Endodermal cell (in vitro differentiated cells): ENCODE measurements around the gene MYL10. TPM values are rescaled to one million over a fixed set of nuclear protein-coding genes. Genes with fewer than 3 reads are reported as not detected.

Experiments used
- DNase-seq: peaks from one replicate; pipeline ENCODE4 v3.0.0-alpha.2; 2017
- H3K27ac ChIP-seq: 2 replicates; pipeline ENCODE4 v1.5.1; 2013; ENCODE audit warnings: mild to moderate bottlenecking, low read depth, low read length, moderate library complexity
- H3K27me3 ChIP-seq: 2 replicates; pipeline ENCODE4 v1.6.1; 2013; ENCODE audit warnings: mild to moderate bottlenecking, low read length, moderate library complexity; ENCODE audit not compliant: insufficient read depth, control insufficient read depth, poor library complexity, severe bottlenecking
- H3K36me3 ChIP-seq: 2 replicates; pipeline ENCODE4 v1.7.0; 2013; ENCODE audit warnings: mild to moderate bottlenecking, low read length, moderate library complexity; ENCODE audit not compliant: control insufficient read depth, insufficient read depth
- H3K4me1 ChIP-seq: one replicate; pipeline ENCODE4 v1.7.0; 2013; ENCODE audit warnings: low read length; ENCODE audit not compliant: control insufficient read depth, insufficient read depth
- H3K4me3 ChIP-seq: 2 replicates; pipeline ENCODE4 v1.5.1; 2013; ENCODE audit warnings: mild to moderate bottlenecking, low read length, moderate library complexity
- H3K9ac ChIP-seq: 2 replicates; pipeline ENCODE4 v1.6.1; 2013; ENCODE audit warnings: mild to moderate bottlenecking, low read length, moderate library complexity; ENCODE audit not compliant: poor library complexity, severe bottlenecking; ENCODE audit errors: extremely low read depth
- H3K9me3 ChIP-seq: 2 replicates; pipeline ENCODE4 v1.6.1; 2013; ENCODE audit warnings: mild to moderate bottlenecking, low read length, moderate library complexity; ENCODE audit not compliant: control insufficient read depth
- H3K27ac Mint-ChIP-seq: 2 replicates; pipeline ENCODE4 v1.8.0; 2020; ENCODE audit warnings: mixed read lengths
- H3K27me3 Mint-ChIP-seq: 2 replicates; pipeline ENCODE4 v1.8.0; 2021; ENCODE audit warnings: mild to moderate bottlenecking, mixed read lengths; ENCODE audit not compliant: insufficient read depth
- H3K36me3 Mint-ChIP-seq: 2 replicates; pipeline ENCODE4 v1.8.0; 2020; ENCODE audit warnings: low read depth, mixed read lengths
- H3K4me1 Mint-ChIP-seq: 2 replicates; pipeline ENCODE4 v1.8.0; 2020; ENCODE audit warnings: mixed read lengths
- H3K4me3 Mint-ChIP-seq: 2 replicates; pipeline ENCODE4 v1.8.0; 2020; ENCODE audit warnings: mild to moderate bottlenecking, moderate library complexity, mixed read lengths
- H3K9me3 Mint-ChIP-seq: 2 replicates; pipeline ENCODE4 v1.8.0; 2020; ENCODE audit warnings: mild to moderate bottlenecking, mixed read lengths
- CTCF ChIP-seq: fragments of 200-600 bp; sonication (generic); conservative IDR thresholded peaks from 2 replicates; pipeline ENCODE4 v1.5.0; 2021; ENCODE audit warnings: antibody characterized with exemption, mild to moderate bottlenecking
- WGBS, 2 experiments: methylation state at CpG; one replicate each; pipeline versions ENCODE4 v1.1.5 to v1.1.7; 2013; ENCODE audit warnings: missing lambda C conversion rate in 2 of 2, mixed read lengths in 1 of 2; ENCODE audit not compliant: insufficient coverage in 1 of 2, insufficient read length in 1 of 2; 5-methylcytosine and 5-hydroxymethylcytosine counted together
- long read RNA-seq, 4 experiments: library from polyadenylated mRNA in 2 of 4; library from RNA in 1 of 4; library from capped mRNA in 1 of 4; stranded (forward) in 3 of 4; unstranded in 1 of 4; transcript quantifications; one replicate each; pipeline ENCODE4 v2.0.0, GENCODE V29; 2020 to 2021; ENCODE audit warnings: inconsistent platforms in 1 of 4
- polyA plus RNA-seq, 2 experiments: library from polyadenylated mRNA; stranded (reverse); fragments of 50-300 nt; gene quantifications; one replicate each; pipeline ENCODE4 v1.2.3, GENCODE V29; 2013
- total RNA-seq, 2 donors: library from RNA; stranded (reverse); fragmentation: NEBNext Ultra II Directional in 1 of 2; extraction: Animal tissue kit (Norgen Biotek cat#: 25700) in 1 of 2; gene quantifications; 2 replicates in 1 of 2; 3 replicates in 1 of 2; pipeline ENCODE4 v1.2.1, GENCODE V29; 2021

Gene MYL10
- total RNA-seq: not detected
- polyA plus RNA-seq (2013, experiment 1 of 2): not detected
- polyA plus RNA-seq (2013, experiment 2 of 2): not detected
- long read RNA-seq, experiment 1: 0 reads
- long read RNA-seq, experiment 2: 0 reads
- long read RNA-seq, experiment 3: 0 reads
- long read RNA-seq, experiment 4: 0 reads

GRCh38 chr7:101629171-101629570, at the start of gene MYL10:
Gene MYL10, minus strand, starts transcription at chr7:101629296. Its CDS starts 178 bp downstream, at chr7:101629118.
- no peak for DNase-seq
- Mint-ChIP-seq H3K9me3 (peaks cover 4% of the 10 kb centered on the region), H3K4me1 (peaks cover 20% of the 10 kb centered on the region), H3K36me3 (no peaks in the 10 kb centered on the region), H3K4me3 (no peak within 1 kb of the TSS), H3K27me3 (peaks cover 2% of the 10 kb centered on the region), H3K27ac (no peak within 1 kb of the TSS)
- Histone ChIP-seq H3K4me1 (peaks cover 7% of the 10 kb centered on the region), H3K27me3 (no peaks in the 10 kb centered on the region), H3K36me3 (no peaks in the 10 kb centered on the region), H3K4me3 (no peak within 1 kb of the TSS), H3K27ac (no peak within 1 kb of the TSS), H3K9me3 (no peaks in the 10 kb centered on the region), H3K9ac (no peak within 1 kb of the TSS)
- WGBS, 2 experiments: 90 to 93% methylated on average over 8 of the region's 8 CpGs
- TF ChIP-seq CTCF: no peak

- Histone ChIP-seq H3K36me3 (no peaks in the 10 kb centered on the region), H3K27me3 (no peaks in the 10 kb centered on the region), H3K27ac (no peak overlapping the region), H3K4me1 (no peaks in the 10 kb centered on the region), H3K4me3 (no peak overlapping the region), H3K9ac (no peak overlapping the region), H3K9me3 (no peaks in the 10 kb centered on the region)
- no peak overlapping the region for H3K27ac Mint-ChIP-seq
- no peak for TF ChIP-seq CTCF
- peaks cover 2% of the 10 kb centered on the region for H3K27me3 Mint-ChIP-seq
- H3K4me3 Mint-ChIP-seq: no peak overlapping the region
- H3K36me3 Mint-ChIP-seq: no peaks in the 10 kb centered on the region
- H3K4me1 Mint-ChIP-seq: no peaks in the 10 kb centered on the region
- H3K9me3 Mint-ChIP-seq: no peaks in the 10 kb centered on the region
- 90 to 100% methylated on average over 2 to 7 of the region's 9 CpGs for WGBS, 2 experiments
- DNase-seq: no peak
These were observed 49.6 kb upstream of the MYL10 start for GRCh38 chr7:101678658-101679057.

GRCh38 chr7:101677797-101678479, 48.8 kb upstream of the MYL10 start:
- no peaks in the 10 kb centered on the region for H3K36me3 ChIP-seq
- 84 to 94% methylated on average over 10 to 14 of the region's 14 CpGs for WGBS, 2 experiments
- no peaks in the 10 kb centered on the region for H3K4me1 ChIP-seq
- Mint-ChIP-seq H3K27ac (no peak overlapping the region), H3K4me1 (no peaks in the 10 kb centered on the region), H3K36me3 (no peaks in the 10 kb centered on the region), H3K9me3 (peaks cover 4% of the 10 kb centered on the region), H3K27me3 (peaks cover 2% of the 10 kb centered on the region), H3K4me3 (no peak overlapping the region)
- DNase-seq: no peak
- H3K27ac ChIP-seq: no peak overlapping the region
- no peak overlapping the region for H3K9ac ChIP-seq
- no peaks in the 10 kb centered on the region for H3K9me3 ChIP-seq
- H3K4me3 ChIP-seq: no peak overlapping the region
- TF ChIP-seq CTCF: no peak
- no peaks in the 10 kb centered on the region for H3K27me3 ChIP-seq
